ENCODE results near the gene TRDN. TPM values are rescaled to one million over a fixed set of nuclear protein-coding genes. Genes with fewer than 3 reads are reported as not detected.
A peak's percentile ranks its signal among the peaks of the same experiment; 100 is the strongest.

The TRDN gene
- total RNA-seq, 1 donor, result not detected

DNA sequence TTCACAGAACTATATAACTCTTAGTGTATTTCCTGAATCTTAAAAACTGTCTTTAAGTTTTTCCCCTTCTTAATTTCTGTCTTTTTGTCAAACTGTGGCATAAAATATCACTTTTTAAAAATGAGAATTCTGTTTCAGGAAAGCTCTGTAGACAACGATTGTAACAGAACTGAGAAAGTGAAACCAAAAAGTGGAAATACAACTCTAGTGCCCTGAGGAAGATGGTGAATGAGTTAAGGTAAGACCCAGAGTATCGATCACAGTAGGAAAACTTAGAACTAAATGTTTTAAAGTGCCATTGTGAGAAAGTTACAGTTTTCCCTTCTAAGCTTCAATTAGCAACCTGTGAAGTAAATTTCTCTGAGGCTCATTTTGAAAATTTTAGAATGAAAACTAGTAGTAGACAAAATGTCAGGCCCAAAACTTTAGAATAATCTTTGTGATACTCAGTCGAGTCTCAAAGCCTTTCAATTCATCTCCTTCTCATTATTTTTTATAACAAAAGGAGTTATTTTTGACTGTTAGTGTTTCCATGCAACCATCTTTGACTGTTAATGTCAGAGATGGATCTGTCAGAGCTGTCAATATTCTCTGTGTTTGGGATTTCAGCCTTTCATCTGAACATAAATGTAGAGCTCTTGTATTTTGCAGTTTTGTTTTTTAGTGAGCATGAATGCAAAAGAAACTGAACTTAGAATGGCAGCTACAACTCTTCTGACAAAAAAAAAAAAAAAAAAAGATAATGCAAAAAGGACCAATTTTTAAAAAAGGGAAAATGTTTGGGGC, 19.0 kb upstream of the TRDN start:
- TF ChIP-seq, protein P1, sequence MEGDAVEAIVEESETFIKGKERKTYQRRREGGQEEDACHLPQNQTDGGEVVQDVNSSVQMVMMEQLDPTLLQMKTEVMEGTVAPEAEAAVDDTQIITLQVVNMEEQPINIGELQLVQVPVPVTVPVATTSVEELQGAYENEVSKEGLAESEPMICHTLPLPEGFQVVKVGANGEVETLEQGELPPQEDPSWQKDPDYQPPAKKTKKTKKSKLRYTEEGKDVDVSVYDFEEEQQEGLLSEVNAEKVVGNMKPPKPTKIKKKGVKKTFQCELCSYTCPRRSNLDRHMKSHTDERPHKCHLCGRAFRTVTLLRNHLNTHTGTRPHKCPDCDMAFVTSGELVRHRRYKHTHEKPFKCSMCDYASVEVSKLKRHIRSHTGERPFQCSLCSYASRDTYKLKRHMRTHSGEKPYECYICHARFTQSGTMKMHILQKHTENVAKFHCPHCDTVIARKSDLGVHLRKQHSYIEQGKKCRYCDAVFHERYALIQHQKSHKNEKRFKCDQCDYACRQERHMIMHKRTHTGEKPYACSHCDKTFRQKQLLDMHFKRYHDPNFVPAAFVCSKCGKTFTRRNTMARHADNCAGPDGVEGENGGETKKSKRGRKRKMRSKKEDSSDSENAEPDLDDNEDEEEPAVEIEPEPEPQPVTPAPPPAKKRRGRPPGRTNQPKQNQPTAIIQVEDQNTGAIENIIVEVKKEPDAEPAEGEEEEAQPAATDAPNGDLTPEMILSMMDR (IDR thresholded peaks at IDR 0.05; ENCODE audit: extremely low read depth, low read depth, low read length), result no peak
- no peaks in the 10 kb centered on the region for H4K20me1 ChIP-seq (ENCODE audit: insufficient read depth, low read length)
- H3K27ac ChIP-seq (ENCODE audit: low read depth, low read length), result peak overlapping the region; percentile 68
- H3K4me2 ChIP-seq (ENCODE audit: insufficient read depth, low read length), result peak overlapping the region; percentile 87
- H3K79me2 ChIP-seq (ENCODE audit: insufficient read depth, low read length), result no peaks in the 10 kb centered on the region
- peak overlapping the region; percentile 96 for H2AFZ ChIP-seq (ENCODE audit: low read length)
- no peaks in the 10 kb centered on the region for H3K4me1 ChIP-seq (ENCODE audit: insufficient read depth, low read length)
- DNase-seq (ENCODE audit: insufficient read length, low spot score, missing footprints), result no peak
- no peaks in the 10 kb centered on the region for H3K27me3 ChIP-seq (ENCODE audit: insufficient read depth, low read length)
- no peaks in the 10 kb centered on the region for H3K9me3 ChIP-seq (ENCODE audit: low read depth, low read length)
- H3K4me3 ChIP-seq (ENCODE audit: insufficient read depth, low read length), result peak overlapping the region; percentile 68
- H3K36me3 ChIP-seq (ENCODE audit: insufficient read depth, low read length), result no peaks in the 10 kb centered on the region

DNA sequence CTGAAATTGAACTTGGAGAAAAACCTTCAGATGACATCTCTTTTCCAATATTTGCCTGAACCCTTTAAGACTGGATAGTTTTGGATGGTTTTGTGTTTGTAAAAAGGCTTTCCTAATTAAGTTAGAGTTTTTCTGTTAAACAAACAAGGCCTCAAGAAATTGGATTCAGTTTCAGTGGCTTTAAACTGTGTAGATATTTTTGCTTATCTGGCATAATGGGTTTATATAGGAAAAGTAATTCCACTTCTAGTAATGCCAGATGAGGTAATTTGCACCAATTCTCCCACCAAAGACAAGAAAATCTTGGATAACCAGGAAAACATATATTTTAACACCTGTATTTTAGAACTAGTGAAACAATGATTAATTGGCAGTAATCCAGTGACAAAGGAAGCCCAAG, 12.0 kb upstream of the TRDN start:
- Histone ChIP-seq H3K9me3 (ENCODE audit: low read depth, low read length) (no peaks in the 10 kb centered on the region), H3K79me2 (ENCODE audit: insufficient read depth, low read length) (no peaks in the 10 kb centered on the region), H3K4me1 (ENCODE audit: insufficient read depth, low read length) (no peaks in the 10 kb centered on the region), H2AFZ (ENCODE audit: low read length) (no peak overlapping the region), H4K20me1 (ENCODE audit: insufficient read depth, low read length) (no peaks in the 10 kb centered on the region), H3K27me3 (ENCODE audit: insufficient read depth, low read length) (no peaks in the 10 kb centered on the region), H3K4me2 (ENCODE audit: insufficient read depth, low read length) (no peak overlapping the region), H3K4me3 (ENCODE audit: insufficient read depth, low read length) (no peak overlapping the region), H3K36me3 (ENCODE audit: insufficient read depth, low read length) (no peaks in the 10 kb centered on the region), H3K27ac (ENCODE audit: low read depth, low read length) (no peak overlapping the region)
- TF ChIP-seq, protein P1 (IDR thresholded peaks at IDR 0.05; ENCODE audit: extremely low read depth, low read depth, low read length), result no peak
- DNase-seq (ENCODE audit: insufficient read length, low spot score, missing footprints), result no peak

DNA sequence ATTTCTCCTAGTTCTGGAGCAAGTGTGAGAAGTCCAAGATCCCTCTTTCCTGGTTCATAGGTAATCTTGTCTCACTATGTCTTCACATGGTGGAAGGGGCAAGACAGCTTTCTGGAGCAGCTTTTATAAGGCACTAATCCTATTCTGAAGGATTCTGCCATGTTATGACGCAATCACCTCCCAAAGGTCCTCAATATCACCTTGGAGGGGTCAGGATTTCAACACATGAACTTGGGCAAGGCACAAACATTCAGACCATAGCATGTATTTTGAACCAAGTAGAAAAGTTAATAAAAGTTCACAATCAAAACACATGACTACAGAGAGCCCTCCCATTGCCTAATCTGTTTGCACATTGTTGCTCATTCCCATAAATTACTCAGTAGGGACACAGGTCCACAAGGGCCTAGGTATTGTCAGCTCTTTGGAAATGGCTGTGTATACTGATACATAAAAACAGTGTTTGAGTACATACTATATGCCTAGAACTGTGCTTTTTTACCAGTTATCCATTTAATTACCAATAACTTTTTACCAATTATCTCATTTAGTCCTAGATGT, 11.3 kb upstream of the TRDN start:
- TF ChIP-seq, protein P1 (IDR thresholded peaks at IDR 0.05; ENCODE audit: extremely low read depth, low read depth, low read length), result no peak
- H3K9me3 ChIP-seq (ENCODE audit: low read depth, low read length), result no peaks in the 10 kb centered on the region
- no peaks in the 10 kb centered on the region for H3K79me2 ChIP-seq (ENCODE audit: insufficient read depth, low read length)
- no peak for DNase-seq (ENCODE audit: insufficient read length, low spot score, missing footprints)
- no peaks in the 10 kb centered on the region for H3K4me1 ChIP-seq (ENCODE audit: insufficient read depth, low read length)
- no peaks in the 10 kb centered on the region for H3K27me3 ChIP-seq (ENCODE audit: insufficient read depth, low read length)
- no peaks in the 10 kb centered on the region for H3K36me3 ChIP-seq (ENCODE audit: insufficient read depth, low read length)
- no peak overlapping the region for H3K4me2 ChIP-seq (ENCODE audit: insufficient read depth, low read length)
- H4K20me1 ChIP-seq (ENCODE audit: insufficient read depth, low read length), result no peaks in the 10 kb centered on the region
- H3K4me3 ChIP-seq (ENCODE audit: insufficient read depth, low read length), result no peak overlapping the region
- no peak overlapping the region for H3K27ac ChIP-seq (ENCODE audit: low read depth, low read length)
- no peak overlapping the region for H2AFZ ChIP-seq (ENCODE audit: low read length)

DNA sequence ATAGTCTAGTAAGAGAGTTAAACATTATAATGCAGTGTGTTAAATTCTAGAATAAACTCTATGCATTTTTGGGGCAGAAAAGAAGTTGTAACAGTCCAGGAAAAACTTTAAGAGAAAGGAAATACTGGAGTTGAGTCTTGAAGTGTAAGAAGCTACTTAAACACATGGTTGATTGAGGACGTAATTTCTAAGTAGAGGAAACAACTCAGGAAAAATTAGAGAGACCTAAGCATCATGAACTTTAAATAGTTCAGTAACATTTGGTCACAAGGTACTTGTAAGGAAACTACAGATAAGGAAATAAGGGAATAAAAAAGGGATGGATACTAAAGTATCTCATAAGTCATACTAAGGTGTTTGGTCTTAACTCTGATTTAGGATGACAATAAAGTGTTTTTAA, 4.7 kb upstream of the TRDN start:
- DNase-seq (ENCODE audit: insufficient read length, low spot score, missing footprints), result no peak
- H3K79me2 ChIP-seq (ENCODE audit: insufficient read depth, low read length), result no peaks in the 10 kb centered on the region
- no peaks in the 10 kb centered on the region for H3K27me3 ChIP-seq (ENCODE audit: insufficient read depth, low read length)
- H4K20me1 ChIP-seq (ENCODE audit: insufficient read depth, low read length), result no peaks in the 10 kb centered on the region
- H3K4me1 ChIP-seq (ENCODE audit: insufficient read depth, low read length), result no peaks in the 10 kb centered on the region
- no peak overlapping the region for H2AFZ ChIP-seq (ENCODE audit: low read length)
- TF ChIP-seq, protein P1 (IDR thresholded peaks at IDR 0.05; ENCODE audit: extremely low read depth, low read depth, low read length), result no peak
- H3K36me3 ChIP-seq (ENCODE audit: insufficient read depth, low read length), result no peaks in the 10 kb centered on the region
- no peak overlapping the region for H3K4me2 ChIP-seq (ENCODE audit: insufficient read depth, low read length)
- no peak overlapping the region for H3K4me3 ChIP-seq (ENCODE audit: insufficient read depth, low read length)
- H3K27ac ChIP-seq (ENCODE audit: low read depth, low read length), result no peak overlapping the region
- H3K9me3 ChIP-seq (ENCODE audit: low read depth, low read length), result no peaks in the 10 kb centered on the region
